HUES64 (cell line): Measurements from ENCODE around the gene MELTF. TPM values are rescaled to one million over a fixed set of nuclear protein-coding genes. Genes with fewer than 3 reads are reported as not detected.
A peak's percentile ranks its signal among the peaks of the same experiment; 100 is the strongest.
"Not testable (repeated sequence)": the region's sequence is repeated elsewhere in the genome, so short reads cannot be mapped to it uniquely, and the experiment has no call there.

Experiments used
- H3K27ac ChIP-seq: 2 replicates; pipeline ENCODE4 v1.7.0; 2013; ENCODE audit warnings: low read depth, low read length, inconsistent platforms
- H3K27me3 ChIP-seq: 2 replicates; pipeline ENCODE4 v1.6.1; 2013; ENCODE audit warnings: mild to moderate bottlenecking, low read length; ENCODE audit not compliant: insufficient read depth
- H3K36me3 ChIP-seq: 2 replicates; pipeline ENCODE4 v1.6.1; 2013; ENCODE audit warnings: mild to moderate bottlenecking, low read length; ENCODE audit not compliant: insufficient read depth
- H3K4me1 ChIP-seq: 2 replicates; pipeline ENCODE4 v1.6.1; 2013; ENCODE audit warnings: mild to moderate bottlenecking, low read length, moderate library complexity; ENCODE audit not compliant: insufficient read depth
- H3K4me3 ChIP-seq: 2 replicates; pipeline ENCODE4 v1.5.1; 2013; ENCODE audit warnings: mild to moderate bottlenecking, low read length, moderate library complexity
- H3K9ac ChIP-seq: 2 replicates; pipeline ENCODE4 v1.6.1; 2013; ENCODE audit warnings: mild to moderate bottlenecking, low read depth, low read length
- H3K9me3 ChIP-seq: 2 replicates; pipeline ENCODE4 v1.6.1; 2013; ENCODE audit warnings: low read depth, low read length; ENCODE audit not compliant: insufficient read depth
- WGBS: fragments of 150-250, 120-280 bp; methylation state at CpG from one replicate; pipeline ENCODE4 v1.1.7; 2013; ENCODE audit warnings: missing lambda C conversion rate; 5-methylcytosine and 5-hydroxymethylcytosine counted together
- polyA plus RNA-seq, 2 experiments: library from polyadenylated mRNA; stranded (reverse); fragments of 50-300 nt; gene quantifications; one replicate each; pipeline ENCODE4 v1.2.3, GENCODE V29; 2013

MELTF gene
- polyA plus RNA-seq (2013, experiment 1 of 2), result 1.1 TPM
- 1.5 TPM for polyA plus RNA-seq (2013, experiment 2 of 2)

DNA sequence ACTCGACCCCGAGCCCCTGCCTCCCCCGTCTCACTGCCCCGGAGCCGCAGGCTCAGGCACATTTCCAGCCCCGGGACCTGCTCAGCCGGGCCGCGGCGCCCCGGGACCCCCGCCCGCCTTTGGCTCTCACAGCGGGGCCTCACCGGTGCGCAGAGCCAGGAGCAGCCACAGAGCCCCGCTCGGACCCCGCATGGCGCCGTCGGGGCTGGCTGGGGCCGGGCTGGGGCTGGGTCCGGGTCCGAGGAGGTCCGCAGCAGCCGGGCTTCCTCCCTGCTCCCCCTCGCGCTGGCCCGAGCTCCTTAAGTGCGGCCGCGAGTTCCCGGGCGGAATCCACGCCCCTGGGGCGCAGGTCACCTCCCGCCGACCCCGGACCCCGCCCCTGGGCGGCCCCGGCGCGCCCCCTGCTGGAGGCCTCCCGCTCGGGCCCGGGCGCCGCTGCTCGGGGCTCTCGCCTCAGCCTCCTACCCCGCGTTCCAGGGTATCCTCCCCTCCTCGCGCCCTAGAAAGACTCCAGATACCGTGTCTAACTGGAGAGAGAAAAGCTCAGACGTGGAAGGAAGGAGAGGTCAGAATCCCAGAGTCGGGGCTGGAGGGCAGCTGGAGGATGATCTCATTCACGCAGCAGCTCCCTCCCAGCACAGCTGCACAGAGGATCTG, at the start of gene MELTF:
Gene MELTF, minus strand, starts transcription at position 307 of the 657 bp plus-strand sequence. Its CDS starts 115 bp downstream, at position 192.
- Histone ChIP-seq H3K27me3 (peaks cover 23% of the 10 kb centered on the region), H3K4me3 (peak within 1 kb of the TSS; percentile 56), H3K9me3 (no peaks in the 10 kb centered on the region), H3K4me1 (peaks cover 8% of the 10 kb centered on the region; the same call in 1 of the 2 replicates), H3K36me3 (no peaks in the 10 kb centered on the region), H3K9ac (peak within 1 kb of the TSS; percentile 50; the same call in 1 of the 2 replicates), H3K27ac (no peak within 1 kb of the TSS)
- 5% methylated on average over 60 of the region's 60 CpGs for WGBS

DNA sequence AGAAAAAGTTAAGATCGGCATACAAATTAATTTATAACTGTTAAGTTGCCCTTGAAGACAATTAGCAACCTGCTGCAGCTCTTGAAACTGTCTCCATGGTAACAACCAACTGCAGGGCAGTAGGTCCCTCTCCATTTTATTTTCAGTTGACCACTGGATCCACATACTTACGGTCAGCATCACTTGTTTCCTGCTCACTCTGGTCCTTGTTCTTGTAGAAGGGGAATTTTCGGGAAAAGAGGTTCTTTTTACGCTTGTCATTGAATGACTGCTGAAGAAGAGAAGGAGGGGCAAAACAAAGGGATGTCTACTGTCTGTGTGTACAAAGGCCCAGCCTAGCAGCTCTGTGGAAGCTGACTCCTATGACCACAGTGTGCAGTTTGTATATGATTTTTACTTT, 46.8 kb upstream of the MELTF start:
- no peaks in the 10 kb centered on the region for H3K9me3 ChIP-seq
- H3K27ac ChIP-seq, result no peak overlapping the region
- H3K27me3 ChIP-seq, result no peaks in the 10 kb centered on the region
- no peak overlapping the region for H3K4me3 ChIP-seq
- no peaks in the 10 kb centered on the region for H3K4me1 ChIP-seq
- WGBS, result 94% methylated on average over 4 of the region's 4 CpGs
- H3K9ac ChIP-seq, result no peak overlapping the region
- peaks cover 55% of the 10 kb centered on the region for H3K36me3 ChIP-seq

DNA sequence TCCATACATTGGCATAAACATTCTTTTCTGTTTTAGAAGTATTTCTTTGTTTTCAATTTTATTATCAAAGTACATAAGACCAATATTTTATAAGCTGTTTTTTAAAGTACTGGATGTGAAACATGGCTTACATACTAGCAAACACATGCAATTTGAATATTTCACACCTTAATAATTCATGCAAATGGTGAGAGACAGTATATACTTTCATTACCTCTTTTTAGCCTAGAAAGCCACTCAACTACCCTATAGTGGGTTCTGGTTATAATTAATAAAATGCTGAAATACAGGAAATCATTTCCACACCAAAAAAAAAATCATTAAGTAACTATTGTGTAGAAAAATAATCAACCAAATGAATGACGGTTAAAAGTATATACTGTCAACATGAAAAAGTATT, 38.5 kb upstream of the MELTF start:
- Histone ChIP-seq H3K27me3 (no peaks in the 10 kb centered on the region), H3K4me3 (no peak overlapping the region), H3K27ac (no peak overlapping the region), H3K4me1 (no peaks in the 10 kb centered on the region), H3K9ac (no peak overlapping the region), H3K9me3 (no peaks in the 10 kb centered on the region), H3K36me3 (peaks cover 37% of the 10 kb centered on the region)
- no CpG with 5 or more reads among the region's 1 CpG for WGBS

DNA sequence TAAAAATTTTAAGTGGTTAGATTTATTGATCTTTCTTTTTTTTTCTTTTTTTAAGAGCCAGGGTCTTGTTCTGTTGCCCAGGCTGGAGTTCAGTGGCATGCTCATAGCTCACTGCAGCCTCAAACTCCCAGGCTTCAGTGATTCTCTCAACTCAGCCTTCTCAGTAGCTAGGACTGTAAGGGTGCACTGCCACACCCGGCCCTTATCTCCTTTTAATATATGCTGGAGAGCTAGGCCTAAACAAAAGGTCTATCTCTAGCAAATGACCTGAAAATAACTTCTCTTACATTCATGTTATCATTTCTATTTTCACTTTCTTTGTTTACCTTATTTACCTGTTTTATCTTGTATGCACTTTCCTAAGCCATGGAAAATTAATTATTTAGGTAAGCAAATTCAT, 35.2 kb upstream of the MELTF start:
- H3K9me3 ChIP-seq, result no peaks in the 10 kb centered on the region
- no peaks in the 10 kb centered on the region for H3K27me3 ChIP-seq
- 89% methylated on average over 1 of the region's 1 CpG for WGBS
- peaks cover 67% of the 10 kb centered on the region for H3K36me3 ChIP-seq
- no peak overlapping the region for H3K4me3 ChIP-seq
- no peak overlapping the region for H3K27ac ChIP-seq
- no peak overlapping the region for H3K9ac ChIP-seq
- no peaks in the 10 kb centered on the region for H3K4me1 ChIP-seq

DNA sequence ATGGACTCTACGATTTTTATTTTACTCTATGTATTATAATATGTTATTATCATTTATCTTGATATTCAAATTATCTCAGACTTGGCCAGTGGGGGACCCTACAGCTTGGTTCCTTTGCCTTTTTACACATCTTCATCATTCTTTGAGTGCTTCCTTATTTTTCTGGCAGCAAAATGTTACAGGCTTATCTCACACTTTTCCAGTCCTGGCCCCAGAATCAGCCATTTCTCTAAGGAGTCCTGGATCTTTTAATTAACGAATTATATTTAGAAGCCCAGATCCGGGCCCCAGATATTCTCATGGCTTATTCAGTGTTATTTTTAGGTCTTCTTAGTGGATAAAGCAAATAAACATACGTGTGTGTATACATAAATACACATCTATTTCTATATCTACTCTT, 32.8 kb upstream of the MELTF start:
- WGBS, result 95% methylated on average over 3 of the region's 4 CpGs
- no peak overlapping the region for H3K9ac ChIP-seq
- no peaks in the 10 kb centered on the region for H3K4me1 ChIP-seq
- H3K27me3 ChIP-seq, result no peaks in the 10 kb centered on the region
- no peak overlapping the region for H3K4me3 ChIP-seq
- H3K9me3 ChIP-seq, result no peaks in the 10 kb centered on the region
- H3K36me3 ChIP-seq, result peaks cover 88% of the 10 kb centered on the region
- H3K27ac ChIP-seq, result no peak overlapping the region

DNA sequence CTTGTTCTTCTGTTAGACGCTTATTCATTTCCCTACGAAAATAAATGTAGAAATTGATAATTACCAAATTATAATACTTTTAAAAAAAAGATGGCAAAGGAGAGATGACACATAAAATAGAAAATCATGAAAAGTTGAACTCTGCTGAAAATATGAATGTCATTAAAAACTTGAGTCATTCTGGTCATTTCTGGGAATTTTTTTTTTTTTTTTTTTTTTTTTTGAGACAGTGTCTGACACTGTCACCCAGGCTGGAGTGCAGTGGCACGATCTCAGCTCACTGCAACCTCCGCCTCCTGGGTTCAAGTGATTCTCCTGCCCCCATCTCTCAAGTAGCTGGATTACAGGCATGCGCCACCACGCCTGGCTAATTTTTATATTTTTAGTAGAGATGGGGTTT, 22.0 kb upstream of the MELTF start:
- not testable (repeated sequence) for H3K27me3 ChIP-seq, H3K9ac ChIP-seq, H3K27ac ChIP-seq, H3K4me1 ChIP-seq, H3K4me3 ChIP-seq, H3K9me3 ChIP-seq
- WGBS, result 95% methylated on average over 4 of the region's 6 CpGs
- peaks cover 71% of the 10 kb centered on the region for H3K36me3 ChIP-seq

DNA sequence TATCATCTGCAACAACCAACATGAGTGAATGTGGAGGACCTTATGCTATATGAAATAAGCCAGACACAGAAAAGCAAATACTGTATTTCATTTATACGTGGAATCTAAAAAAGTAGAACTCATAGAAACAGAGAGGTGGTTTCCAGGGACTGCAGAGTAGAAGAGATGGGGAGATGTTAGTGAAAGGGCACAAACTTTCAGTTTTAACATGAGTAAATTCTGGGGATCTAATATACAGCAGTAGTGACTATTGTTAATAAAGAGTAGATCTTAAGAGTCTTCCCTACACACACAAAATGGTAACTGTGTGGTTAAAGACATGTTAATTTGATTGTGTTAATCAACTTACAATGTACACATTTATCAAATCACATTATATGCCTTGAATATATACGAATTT, 20.9 kb upstream of the MELTF start:
- Histone ChIP-seq H3K36me3 (peaks cover 71% of the 10 kb centered on the region), H3K27ac (no peak overlapping the region), H3K27me3 (no peaks in the 10 kb centered on the region), H3K9ac (no peak overlapping the region), H3K4me3 (no peak overlapping the region), H3K9me3 (no peaks in the 10 kb centered on the region), H3K4me1 (no peaks in the 10 kb centered on the region)
- WGBS, result 96% methylated on average over 1 of the region's 2 CpGs

DNA sequence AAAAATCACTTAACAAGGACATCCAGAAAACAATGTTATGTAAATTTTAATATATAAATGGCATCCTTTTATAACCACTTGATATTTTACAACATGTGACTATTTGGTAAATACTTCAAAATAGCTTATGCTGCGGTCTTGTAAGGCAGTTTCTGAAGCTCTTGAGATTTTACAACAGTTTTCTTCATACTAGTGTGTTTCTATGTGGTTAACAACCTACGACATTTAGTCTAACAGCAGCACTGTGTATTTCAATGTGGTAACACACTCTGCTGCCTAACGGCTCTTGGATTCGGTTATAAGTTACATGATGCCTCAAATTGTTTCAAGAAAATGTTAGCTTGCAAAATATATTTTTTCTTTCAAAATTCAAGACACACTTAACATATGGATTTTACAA, 12.9 kb upstream of the MELTF start:
- no peak overlapping the region for H3K4me3 ChIP-seq
- no peaks in the 10 kb centered on the region for H3K9me3 ChIP-seq
- no peaks in the 10 kb centered on the region for H3K27me3 ChIP-seq
- no peaks in the 10 kb centered on the region for H3K4me1 ChIP-seq
- no peak overlapping the region for H3K9ac ChIP-seq
- no peak overlapping the region for H3K27ac ChIP-seq
- WGBS, result 97% methylated on average over 4 of the region's 4 CpGs
- H3K36me3 ChIP-seq, result peaks cover 48% of the 10 kb centered on the region

DNA sequence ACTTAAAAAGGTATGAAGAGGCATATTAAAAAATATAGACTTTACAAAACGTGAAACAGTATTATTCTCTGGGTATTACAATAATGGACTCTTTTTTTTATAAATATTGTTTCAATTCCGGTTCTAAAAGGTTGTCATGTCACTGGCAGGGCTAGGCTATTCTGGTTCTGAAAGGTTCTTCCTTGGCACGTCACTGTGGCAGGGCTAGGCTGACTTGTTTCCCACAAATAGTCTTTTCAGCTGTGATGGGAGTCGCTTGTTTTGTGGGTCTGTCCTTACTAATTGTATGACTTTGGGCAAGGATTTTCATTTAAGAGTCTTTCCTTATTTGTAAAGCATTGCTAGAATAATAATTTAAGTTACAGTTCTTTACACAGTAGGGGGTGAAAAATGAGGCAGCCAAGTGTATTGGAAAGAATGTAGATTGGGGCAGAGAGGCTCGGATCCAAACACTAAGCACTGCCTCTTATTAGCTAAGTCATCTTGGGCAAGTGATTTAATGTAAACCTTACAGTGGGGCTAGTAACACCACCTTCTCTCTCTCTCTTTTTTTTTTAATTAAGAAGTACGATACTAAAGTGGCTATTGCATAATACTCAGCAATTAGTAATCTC, 12.4 kb upstream of the MELTF start:
- Histone ChIP-seq H3K27me3 (no peaks in the 10 kb centered on the region), H3K9ac (no peak overlapping the region), H3K36me3 (peaks cover 44% of the 10 kb centered on the region), H3K9me3 (no peaks in the 10 kb centered on the region), H3K27ac (no peak overlapping the region), H3K4me1 (no peaks in the 10 kb centered on the region), H3K4me3 (no peak overlapping the region)
- WGBS, result 98% methylated on average over 4 of the region's 6 CpGs

DNA sequence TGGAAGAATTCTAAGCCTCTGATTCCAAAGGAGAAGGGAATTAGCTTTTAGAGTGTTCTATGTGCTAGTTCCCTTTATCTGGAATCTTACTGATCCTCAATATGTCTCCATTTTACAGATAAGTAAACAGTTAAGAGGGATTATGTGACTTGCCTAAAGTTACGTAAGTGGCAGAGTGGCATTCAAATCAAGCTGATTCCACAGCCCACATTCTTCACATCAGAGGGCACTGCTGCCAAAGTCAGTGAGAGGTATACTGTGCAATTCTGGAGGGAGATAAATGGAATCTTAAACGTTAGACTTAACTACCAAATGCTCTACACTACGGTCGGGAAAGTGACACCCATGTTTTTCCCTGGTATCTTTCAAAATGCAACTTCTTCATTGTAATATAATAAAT, 11.0 kb upstream of the MELTF start:
- Histone ChIP-seq H3K4me1 (no peaks in the 10 kb centered on the region), H3K4me3 (no peak overlapping the region)

DNA sequence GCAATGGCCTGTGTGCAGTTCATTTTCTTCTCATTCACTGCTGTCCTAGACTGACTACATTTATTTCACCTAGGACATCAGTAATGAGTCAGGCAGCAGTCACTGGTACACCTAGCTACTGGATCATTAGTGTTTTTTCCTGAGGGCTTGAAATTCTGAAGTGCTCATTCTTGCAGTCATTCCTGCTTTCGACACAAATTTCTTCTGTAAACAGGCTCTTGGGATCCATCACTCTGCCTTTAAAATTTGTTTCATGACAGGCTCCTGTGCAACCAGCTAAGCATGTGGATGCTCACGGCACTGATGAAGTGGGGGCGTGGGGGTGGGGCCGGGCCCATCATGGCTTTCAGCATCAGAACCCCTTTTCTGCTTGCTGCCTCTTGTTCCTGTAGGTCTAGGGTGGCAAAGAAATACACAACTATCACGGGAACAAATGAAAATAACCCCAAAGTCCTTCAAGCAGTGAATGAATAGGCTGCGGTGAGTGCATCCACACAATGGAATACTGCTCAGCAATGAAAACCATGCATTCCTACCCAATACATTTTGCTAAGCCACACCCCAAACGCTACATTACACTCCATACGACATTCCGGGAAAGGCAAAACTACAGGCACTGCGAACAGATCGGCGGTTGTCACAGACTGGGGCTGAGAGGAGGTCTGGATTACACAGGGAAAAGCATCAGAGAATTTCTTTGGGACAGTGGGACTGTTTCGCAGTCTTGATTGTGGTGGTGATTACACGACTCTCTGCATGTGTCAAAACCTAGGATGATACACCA, 9.3 kb upstream of the MELTF start:
- H3K27me3 ChIP-seq, result no peaks in the 10 kb centered on the region
- no peaks in the 10 kb centered on the region for H3K9me3 ChIP-seq
- no peak overlapping the region for H3K9ac ChIP-seq
- H3K4me3 ChIP-seq, result no peak overlapping the region
- H3K27ac ChIP-seq, result no peak overlapping the region
- 93% methylated on average over 14 of the region's 14 CpGs for WGBS
- no peaks in the 10 kb centered on the region for H3K4me1 ChIP-seq
- H3K36me3 ChIP-seq, result peaks cover 13% of the 10 kb centered on the region

More for the DNA sequence above, 11.0 kb upstream of the MELTF start:
- Histone ChIP-seq H3K9me3 (no peaks in the 10 kb centered on the region), H3K36me3 (peaks cover 31% of the 10 kb centered on the region), H3K27ac (no peak overlapping the region), H3K9ac (no peak overlapping the region), H3K27me3 (no peaks in the 10 kb centered on the region)
- WGBS, result 100% methylated on average over 3 of the region's 4 CpGs
